ENCODE measurements around the gene CHI3L2.
"Not testable (repeated sequence)": the region's sequence is repeated elsewhere in the genome, so short reads cannot be mapped to it uniquely, and the experiment has no call there.

The CHI3L2 gene

GRCh38 chr1:111201275-111202090 is 26.0 kb upstream of the CHI3L2 start:
- no peak overlapping the region for H3K4me3 ChIP-seq (ENCODE audit: low read depth, low read length)

GRCh38 chr1:111202366-111202706 is 25.2 kb upstream of the CHI3L2 start:
- H3K4me3 ChIP-seq (ENCODE audit: low read depth, low read length): no peak overlapping the region
- DNase-seq (ENCODE audit: low read depth): no peak

More at GRCh38 chr1:111201275-111202090, 26.0 kb upstream of the CHI3L2 start:
- no peak for DNase-seq (ENCODE audit: low read depth)

GRCh38 chr1:111202707-111203623 is 24.5 kb upstream of the CHI3L2 start:
- H3K4me3 ChIP-seq (ENCODE audit: low read depth, low read length): no peak overlapping the region
- no peak for DNase-seq (ENCODE audit: low read depth)

- DNase-seq (ENCODE audit: low read depth): no peak
- H3K4me3 ChIP-seq (ENCODE audit: low read depth, low read length): peak overlapping the region; percentile 59
These were observed 23.8 kb upstream of the CHI3L2 start for GRCh38 chr1:111203681-111204200.

GRCh38 chr1:111204201-111204982 is 23.1 kb upstream of the CHI3L2 start:
- no peak for DNase-seq (ENCODE audit: low read depth)
- peak overlapping the region; percentile 59 for H3K4me3 ChIP-seq (ENCODE audit: low read depth, low read length)

- H3K4me3 ChIP-seq (ENCODE audit: low read depth, low read length): no peak overlapping the region
- DNase-seq (ENCODE audit: low read depth): no peak
These were observed 22.4 kb upstream of the CHI3L2 start for GRCh38 chr1:111204983-111205713.

GRCh38 chr1:111205714-111206050 is 21.8 kb upstream of the CHI3L2 start:
- no peak overlapping the region for H3K4me3 ChIP-seq (ENCODE audit: low read depth, low read length)
- no peak for DNase-seq (ENCODE audit: low read depth)

GRCh38 chr1:111208921-111209320 is 18.6 kb upstream of the CHI3L2 start:
- no peak for DNase-seq (ENCODE audit: low read depth)
- H3K4me3 ChIP-seq (ENCODE audit: low read depth, low read length): no peak overlapping the region

GRCh38 chr1:111209622-111210021 is 17.9 kb upstream of the CHI3L2 start:
- DNase-seq (ENCODE audit: low read depth): no peak
- no peak overlapping the region for H3K4me3 ChIP-seq (ENCODE audit: low read depth, low read length)

GRCh38 chr1:111211921-111212320 is 15.6 kb upstream of the CHI3L2 start:
- DNase-seq (ENCODE audit: low read depth): no peak
- H3K4me3 ChIP-seq (ENCODE audit: low read depth, low read length): no peak overlapping the region

- no peak overlapping the region for H3K4me3 ChIP-seq (ENCODE audit: low read depth, low read length)
- no peak for DNase-seq (ENCODE audit: low read depth)
These were observed 14.7 kb upstream of the CHI3L2 start for GRCh38 chr1:111212634-111213335.

- no peak for DNase-seq (ENCODE audit: low read depth)
These were observed 14.1 kb upstream of the CHI3L2 start for GRCh38 chr1:111213412-111213811.

GRCh38 chr1:111214074-111214801 is 13.3 kb upstream of the CHI3L2 start:
- H3K4me3 ChIP-seq (ENCODE audit: low read depth, low read length): no peak overlapping the region
- DNase-seq (ENCODE audit: low read depth): no peak

More at GRCh38 chr1:111213412-111213811, 14.1 kb upstream of the CHI3L2 start:
- H3K4me3 ChIP-seq (ENCODE audit: low read depth, low read length): no peak overlapping the region

- no peak overlapping the region for H3K4me3 ChIP-seq (ENCODE audit: low read depth, low read length)
- DNase-seq (ENCODE audit: low read depth): no peak
These were observed 12.6 kb upstream of the CHI3L2 start for GRCh38 chr1:111214884-111215283.

GRCh38 chr1:111215285-111215684 is 12.2 kb upstream of the CHI3L2 start:
- H3K4me3 ChIP-seq (ENCODE audit: low read depth, low read length); DNase-seq (ENCODE audit: low read depth): not testable (repeated sequence)

- no peak overlapping the region for H3K4me3 ChIP-seq (ENCODE audit: low read depth, low read length)
- DNase-seq (ENCODE audit: low read depth): no peak
These were observed 10.8 kb upstream of the CHI3L2 start for GRCh38 chr1:111216751-111217150.

GRCh38 chr1:111217183-111217910 is 10.2 kb upstream of the CHI3L2 start:
- no peak for DNase-seq (ENCODE audit: low read depth)
- no peak overlapping the region for H3K4me3 ChIP-seq (ENCODE audit: low read depth, low read length)
